KMS-11 (cell line): Measurements from ENCODE around the gene KCTD12.

Experiments used
- H2AFZ ChIP-seq: fragments of 200-600 bp; sonication (generic); 2 replicates; pipeline ENCODE4 v1.6.1; 2016; ENCODE audit warnings: antibody characterized with exemption, mixed run types, low read depth
- H3K27ac ChIP-seq: fragments of 200-600 bp; sonication (generic); 2 replicates; pipeline ENCODE4 v1.6.1; 2016; ENCODE audit warnings: mild to moderate bottlenecking, mixed run types
- H3K27me3 ChIP-seq: fragments of 200-600 bp; sonication (generic); 2 replicates; pipeline ENCODE4 v1.6.1; 2017; ENCODE audit warnings: mild to moderate bottlenecking, low read depth, mixed run types, moderate library complexity; ENCODE audit not compliant: insufficient read depth
- H3K36me3 ChIP-seq: fragments of 200-600 bp; sonication (generic); 2 replicates; pipeline ENCODE4 v1.6.1; 2017; ENCODE audit warnings: mild to moderate bottlenecking, mixed run types; ENCODE audit not compliant: insufficient read depth
- H3K4me1 ChIP-seq: fragments of 200-600 bp; sonication (generic); 2 replicates; pipeline ENCODE4 v1.6.1; 2016; ENCODE audit warnings: mild to moderate bottlenecking, low read depth, mixed run types; ENCODE audit not compliant: poor library complexity, severe bottlenecking
- H3K4me2 ChIP-seq: fragments of 200-600 bp; sonication (generic); 2 replicates; pipeline ENCODE4 v1.7.0; 2016; ENCODE audit warnings: mild to moderate bottlenecking, mixed run types
- H3K4me3 ChIP-seq: fragments of 200-600 bp; sonication (generic); IDR thresholded peaks from 2 replicates; pipeline ENCODE4 v1.6.1; 2017; ENCODE audit warnings: low read depth, low read length, mixed read lengths; ENCODE audit not compliant: insufficient read depth
- H3K79me2 ChIP-seq: fragments of 200-600 bp; sonication (generic); 2 replicates; pipeline ENCODE4 v1.6.1; 2016; ENCODE audit warnings: low read depth, mixed run types; ENCODE audit not compliant: insufficient read depth
- H3K9ac ChIP-seq: fragments of 200-600 bp; sonication (generic); 2 replicates; pipeline ENCODE4 v1.6.1; 2016; ENCODE audit warnings: mild to moderate bottlenecking, mixed run types
- H4K20me1 ChIP-seq: fragments of 200-600 bp; sonication (generic); 2 replicates; pipeline ENCODE4 v1.6.1; 2016; ENCODE audit warnings: mild to moderate bottlenecking, mixed run types; ENCODE audit not compliant: insufficient read depth
- CTCF ChIP-seq: fragments of 200-600 bp; sonication (generic); conservative IDR thresholded peaks from 2 replicates; pipeline ENCODE4 v1.6.1; 2017; ENCODE audit warnings: low read depth, mild to moderate bottlenecking, antibody characterized with exemption, low read length, moderate library complexity, mixed read lengths

Gene KCTD12

DNA sequence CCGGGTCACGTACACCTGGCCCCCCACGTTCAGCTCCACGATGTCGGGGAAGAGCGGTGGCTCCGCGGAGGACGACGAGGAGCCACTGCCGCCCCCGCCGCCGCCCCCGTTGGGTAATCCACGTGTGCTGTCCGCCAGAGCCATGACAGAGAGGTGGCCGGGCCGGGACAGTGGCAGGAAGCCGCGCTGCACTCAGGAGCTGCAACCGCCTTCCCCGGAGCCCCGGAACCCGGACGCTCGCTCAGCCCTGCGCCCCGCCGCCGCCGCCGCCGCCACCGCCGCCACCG, 257 bp downstream of the KCTD12 start:
- Histone ChIP-seq H3K27me3 (no peaks in the 10 kb centered on the region), H2AFZ (peak overlapping the region; percentile 61), H3K27ac (peak overlapping the region; percentile 46; the same call in 1 of the 2 replicates), H3K4me1 (peaks cover 17% of the 10 kb centered on the region), H3K79me2 (peaks cover 8% of the 10 kb centered on the region; the same call in 1 of the 2 replicates), H3K9ac (peak overlapping the region; percentile 65), H4K20me1 (no peaks in the 10 kb centered on the region), H3K4me2 (0 out of 2 replicates have a peak overlapping the region, but pooled peaks have one; percentile 87), H3K4me3 (no peak overlapping the region), H3K36me3 (no peaks in the 10 kb centered on the region)
- no peak for TF ChIP-seq CTCF

- Histone ChIP-seq H3K4me1 (peaks cover 17% of the 10 kb centered on the region), H3K36me3 (no peaks in the 10 kb centered on the region), H4K20me1 (no peaks in the 10 kb centered on the region), H3K27me3 (no peaks in the 10 kb centered on the region), H3K79me2 (peaks cover 8% of the 10 kb centered on the region; the same call in 1 of the 2 replicates), H3K4me2 (peak overlapping the region; percentile 87), H3K4me3 (no peak overlapping the region), H3K9ac (peak overlapping the region; percentile 65), H3K27ac (peak overlapping the region; percentile 46; the same call in 1 of the 2 replicates), H2AFZ (peak overlapping the region; percentile 61)
- no peak for TF ChIP-seq CTCF
These were observed 801 bp downstream of the KCTD12 start for GRCh38 chr13:76885203-76886004.

GRCh38 chr13:76884907-76885202, 1.4 kb downstream of the KCTD12 start:
- H3K27me3 ChIP-seq, result no peaks in the 10 kb centered on the region
- H3K27ac ChIP-seq, result peak overlapping the region; percentile 46; the same call in 1 of the 2 replicates
- peak overlapping the region; percentile 87 for H3K4me2 ChIP-seq
- no peaks in the 10 kb centered on the region for H3K36me3 ChIP-seq
- H2AFZ ChIP-seq, result peak overlapping the region; percentile 61; the same call in 1 of the 2 replicates
- no peak overlapping the region for H3K4me3 ChIP-seq
- H3K4me1 ChIP-seq, result peaks cover 17% of the 10 kb centered on the region
- peak overlapping the region; percentile 65 for H3K9ac ChIP-seq
- no peaks in the 10 kb centered on the region for H4K20me1 ChIP-seq
- H3K79me2 ChIP-seq, result peaks cover 8% of the 10 kb centered on the region; the same call in 1 of the 2 replicates
- TF ChIP-seq CTCF, result no peak

GRCh38 chr13:76884186-76884906, 1.9 kb downstream of the KCTD12 start:
- Histone ChIP-seq H3K27ac (no peak overlapping the region), H3K4me3 (no peak overlapping the region), H2AFZ (peak overlapping the region; percentile 61; the same call in 1 of the 2 replicates), H4K20me1 (no peaks in the 10 kb centered on the region), H3K36me3 (no peaks in the 10 kb centered on the region), H3K9ac (peak overlapping the region; percentile 65; the same call in 1 of the 2 replicates), H3K4me1 (peaks cover 17% of the 10 kb centered on the region), H3K4me2 (peak overlapping the region; percentile 87), H3K27me3 (no peaks in the 10 kb centered on the region), H3K79me2 (peaks cover 8% of the 10 kb centered on the region; the same call in 1 of the 2 replicates)
- TF ChIP-seq CTCF, result peak; percentile 31
